Fibroblast of lung (primary cell): ENCODE data around the gene WDR59. TPM values are rescaled to one million over a fixed set of nuclear protein-coding genes. Genes with fewer than 3 reads are reported as not detected.

ENCODE experiments used
- DNase-seq, 2 donors: peaks; one replicate each; pipeline versions ENCODE4 v3.0.0 to v3.0.0-alpha.2; 2010; ENCODE audit warnings: low read depth in 2 of 2
- H2AFZ ChIP-seq: 2 replicates; pipeline ENCODE4 v1.5.1; 2012; ENCODE audit warnings: low read length, control low read depth, inconsistent platforms
- H3K27ac ChIP-seq: 2 replicates; pipeline ENCODE4 v1.5.1; 2011; ENCODE audit warnings: low read length, control low read depth; ENCODE audit not compliant: insufficient read depth
- H3K27me3 ChIP-seq: 2 replicates; pipeline ENCODE4 v1.5.1; 2011; ENCODE audit warnings: mild to moderate bottlenecking, low read length; ENCODE audit not compliant: control insufficient read depth, insufficient read depth
- H3K36me3 ChIP-seq: 2 replicates; pipeline ENCODE4 v1.5.1; 2011; ENCODE audit warnings: low read length; ENCODE audit not compliant: control insufficient read depth, insufficient read depth
- H3K4me1 ChIP-seq: 2 replicates; pipeline ENCODE4 v1.5.1; 2011; ENCODE audit warnings: low read length; ENCODE audit not compliant: control insufficient read depth, insufficient read depth; ENCODE audit errors: extremely low read depth
- H3K4me2 ChIP-seq: 2 replicates; pipeline ENCODE4 v1.5.1; 2011; ENCODE audit warnings: low read length, control low read depth; ENCODE audit not compliant: insufficient read depth; ENCODE audit errors: extremely low read depth
- H3K4me3 ChIP-seq, 4 experiments: fragments of 200-600 bp in 1 of 4; sonication (generic) in 1 of 4; replicated peaks in 1 of 4; 2 replicates each; pipeline ENCODE4 v1.5.1; 2011 to 2016; ENCODE audit warnings: low read length in 4 of 4, low read depth in 3 of 4, mild to moderate bottlenecking in 3 of 4, control low read depth in 2 of 4, inconsistent platforms in 1 of 4, mixed read lengths in 1 of 4; ENCODE audit not compliant: insufficient read depth in 1 of 4; ENCODE audit errors: control extremely low read depth in 1 of 4
- H3K79me2 ChIP-seq: 2 replicates; pipeline ENCODE4 v1.5.1; 2012; ENCODE audit warnings: mild to moderate bottlenecking, low read length, inconsistent platforms; ENCODE audit not compliant: control insufficient read depth, insufficient read depth
- H3K9ac ChIP-seq: 2 replicates; pipeline ENCODE4 v1.5.1; 2011; ENCODE audit warnings: mild to moderate bottlenecking, low read length, control low read depth; ENCODE audit not compliant: insufficient read depth
- H3K9me3 ChIP-seq: 2 replicates; pipeline ENCODE4 v1.5.1; 2012; ENCODE audit warnings: low read depth, low read length; ENCODE audit not compliant: control insufficient read depth, insufficient read depth
- H4K20me1 ChIP-seq: 2 replicates; pipeline ENCODE4 v1.5.1; 2011; ENCODE audit warnings: low read length; ENCODE audit not compliant: control insufficient read depth, insufficient read depth; ENCODE audit errors: extremely low read depth
- EZH2 ChIP-seq: IDR thresholded peaks from 2 replicates; pipeline ENCODE4 v1.5.1; 2012; ENCODE audit warnings: low read length, control low read depth, mild to moderate bottlenecking; ENCODE audit errors: missing control alignments
- polyA plus RNA-seq, 2 donors: library from polyadenylated mRNA; depleted of rRNA in 1 of 2; stranded (reverse) in 1 of 2; unstranded in 1 of 2; fragments of >200 nt; gene quantifications; 2 replicates each; pipeline ENCODE4 v1.2.1, GENCODE V29; 2011 to 2012; ENCODE audit warnings: missing spikeins in 1 of 2
- total RNA-seq: library from RNA; depleted of rRNA; stranded (reverse); fragments of >200 nt; gene quantifications from 2 replicates; pipeline ENCODE4 v1.2.1, GENCODE V29; 2014
- TF ChIP-seq, protein P1 (sequence below), 2 donors: IDR thresholded peaks in 1 of 2; conservative IDR thresholded peaks in 1 of 2; 1 replicate in 1 of 2; 2 replicates in 1 of 2; pipeline ENCODE4 v1.5.1; 2011 to 2012; ENCODE audit warnings: low read length in 2 of 2, control low read depth in 1 of 2, inconsistent platforms in 1 of 2, low read depth in 1 of 2, mild to moderate bottlenecking in 1 of 2

Gene WDR59
- total and polyA plus RNA-seq, 2 donors (not counting 1 experiment from before 2014, with no cell fraction given): 16.0 to 30.2 TPM

GRCh38 chr16:74825941-74826340, 159.0 kb downstream of the WDR59 start:
- peaks cover 2% of the 10 kb centered on the region for H3K27me3 ChIP-seq
- no peak overlapping the region for H3K4me3 ChIP-seq
- no peaks in the 10 kb centered on the region for H3K4me1 ChIP-seq
- no peak overlapping the region for H3K9ac ChIP-seq
- H2AFZ ChIP-seq: no peak overlapping the region
- no peak overlapping the region for H3K4me2 ChIP-seq
- no peak overlapping the region for H3K27ac ChIP-seq
- H3K36me3 ChIP-seq: no peaks in the 10 kb centered on the region
- H3K9me3 ChIP-seq: no peaks in the 10 kb centered on the region
- no peaks in the 10 kb centered on the region for H3K79me2 ChIP-seq
- no peak for DNase-seq
- H4K20me1 ChIP-seq: no peaks in the 10 kb centered on the region
- TF ChIP-seq EZH2: no peak
- TF ChIP-seq, protein P1, sequence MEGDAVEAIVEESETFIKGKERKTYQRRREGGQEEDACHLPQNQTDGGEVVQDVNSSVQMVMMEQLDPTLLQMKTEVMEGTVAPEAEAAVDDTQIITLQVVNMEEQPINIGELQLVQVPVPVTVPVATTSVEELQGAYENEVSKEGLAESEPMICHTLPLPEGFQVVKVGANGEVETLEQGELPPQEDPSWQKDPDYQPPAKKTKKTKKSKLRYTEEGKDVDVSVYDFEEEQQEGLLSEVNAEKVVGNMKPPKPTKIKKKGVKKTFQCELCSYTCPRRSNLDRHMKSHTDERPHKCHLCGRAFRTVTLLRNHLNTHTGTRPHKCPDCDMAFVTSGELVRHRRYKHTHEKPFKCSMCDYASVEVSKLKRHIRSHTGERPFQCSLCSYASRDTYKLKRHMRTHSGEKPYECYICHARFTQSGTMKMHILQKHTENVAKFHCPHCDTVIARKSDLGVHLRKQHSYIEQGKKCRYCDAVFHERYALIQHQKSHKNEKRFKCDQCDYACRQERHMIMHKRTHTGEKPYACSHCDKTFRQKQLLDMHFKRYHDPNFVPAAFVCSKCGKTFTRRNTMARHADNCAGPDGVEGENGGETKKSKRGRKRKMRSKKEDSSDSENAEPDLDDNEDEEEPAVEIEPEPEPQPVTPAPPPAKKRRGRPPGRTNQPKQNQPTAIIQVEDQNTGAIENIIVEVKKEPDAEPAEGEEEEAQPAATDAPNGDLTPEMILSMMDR (conservative IDR thresholded peaks at IDR 0.05 in 1 of 2, IDR thresholded peaks at IDR 0.05 in 1 of 2; ENCODE audit: low read depth in 1 of 2, low read length in 2 of 2): no peak

DNA sequence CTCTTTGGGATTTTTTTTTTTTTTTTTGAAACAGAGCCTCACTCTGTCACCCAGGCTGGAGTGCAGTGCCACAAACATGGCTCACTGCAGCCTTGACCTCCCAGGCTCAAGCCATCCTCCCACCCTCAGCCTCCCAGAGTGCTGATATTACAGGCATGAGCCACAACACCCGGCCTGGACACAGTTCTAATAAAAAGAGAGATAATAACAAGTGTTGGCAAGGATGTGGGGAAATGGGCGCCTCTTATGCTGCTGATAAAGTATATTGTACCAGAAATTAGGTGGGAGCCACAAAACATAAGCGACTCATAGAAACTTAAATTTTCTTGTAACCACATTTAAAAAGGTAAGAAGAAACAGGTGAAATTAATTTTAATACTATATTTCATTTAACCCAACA, 159.9 kb downstream of the WDR59 start:
- DNase-seq: no peak
- no peak overlapping the region for H2AFZ ChIP-seq
- no peaks in the 10 kb centered on the region for H3K4me1 ChIP-seq
- no peak overlapping the region for H3K9ac ChIP-seq
- peaks cover 2% of the 10 kb centered on the region for H3K27me3 ChIP-seq
- TF ChIP-seq EZH2: no peak
- TF ChIP-seq, protein P1 (conservative IDR thresholded peaks at IDR 0.05 in 1 of 2, IDR thresholded peaks at IDR 0.05 in 1 of 2; ENCODE audit: low read depth in 1 of 2, low read length in 2 of 2): no peak
- no peaks in the 10 kb centered on the region for H4K20me1 ChIP-seq
- H3K4me3 ChIP-seq: no peak overlapping the region
- no peaks in the 10 kb centered on the region for H3K79me2 ChIP-seq
- H3K4me2 ChIP-seq: no peak overlapping the region
- no peaks in the 10 kb centered on the region for H3K36me3 ChIP-seq
- H3K9me3 ChIP-seq: no peaks in the 10 kb centered on the region
- H3K27ac ChIP-seq: no peak overlapping the region

Other genes starting within 250 kb of the WDR59 start
- gene FA2H, start 210.3 kb downstream of the WDR59 start, total RNA-seq: not detected in 2 replicates
- not detected in 2 replicates for gene FA2H, start 210.3 kb downstream of the WDR59 start, polyA plus RNA-seq
- gene ZNRF1, start 13.9 kb upstream of the WDR59 start, total RNA-seq: 18.0 and 21.1 TPM in 2 replicates
- 21.0 and 22.8 TPM in 2 replicates for gene ZNRF1, start 13.9 kb upstream of the WDR59 start, polyA plus RNA-seq
- 1.0 and 4.5 TPM in 2 replicates for gene LDHD, start 131.7 kb upstream of the WDR59 start, total RNA-seq
- gene LDHD, start 131.7 kb upstream of the WDR59 start, polyA plus RNA-seq: 0.27 and 0.52 TPM in 2 replicates
- 9.8 and 14.4 TPM in 2 replicates for gene ZFP1, start 163.4 kb upstream of the WDR59 start, total RNA-seq
- gene ZFP1, start 163.4 kb upstream of the WDR59 start, polyA plus RNA-seq: 7.7 and 9.8 TPM in 2 replicates
- gene CTRB2, start 222.0 kb upstream of the WDR59 start, total RNA-seq: not detected in 2 replicates
- not detected in 2 replicates for gene CTRB2, start 222.0 kb upstream of the WDR59 start, polyA plus RNA-seq
- not detected in 2 replicates for gene CTRB1, start 233.9 kb upstream of the WDR59 start, total RNA-seq
- gene CTRB1, start 233.9 kb upstream of the WDR59 start, polyA plus RNA-seq: not detected in 2 replicates